ENCODE data around the gene FFAR3.

FFAR3 gene

DNA sequence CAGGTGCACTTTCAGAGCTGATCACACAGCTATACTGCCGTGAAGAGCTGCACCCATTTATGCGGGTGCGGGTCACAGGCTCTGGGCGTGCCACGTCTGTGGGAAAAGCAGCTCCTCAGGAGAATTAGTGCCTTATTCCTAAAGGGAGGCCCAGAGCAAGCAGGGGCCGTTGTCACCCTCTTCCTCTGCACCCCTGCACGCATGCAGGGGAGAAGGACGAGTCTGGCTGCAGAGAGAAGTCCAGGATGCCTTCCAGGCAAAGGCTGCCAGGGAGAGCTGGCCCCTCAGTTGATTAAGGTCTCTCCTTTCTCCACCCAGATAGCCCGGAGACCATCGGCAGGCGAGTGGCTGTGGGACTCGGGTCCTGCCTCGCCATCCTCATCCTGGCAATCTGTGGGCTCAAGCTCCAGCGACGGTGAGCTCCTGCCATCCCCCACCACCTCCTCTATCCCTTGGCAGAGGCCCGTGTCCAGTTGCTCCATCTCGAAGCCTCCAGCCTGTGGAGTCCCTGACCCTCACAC lies 13.7 kb upstream of the FFAR3 start:
- no peaks in the 10 kb centered on the region for H3K4me1 ChIP-seq (ENCODE audit: control insufficient read depth, insufficient read depth, low read length, unreplicated experiment)
- H3K4me3 ChIP-seq (ENCODE audit: low read depth, low read length), result no peak overlapping the region
- no peak overlapping the region for H2AFZ ChIP-seq (ENCODE audit: low read length, unreplicated experiment)
- no peaks in the 10 kb centered on the region for H3K27me3 ChIP-seq (ENCODE audit: insufficient read depth, low read length)
- H3K36me3 ChIP-seq (ENCODE audit: insufficient read depth, low read length), result no peaks in the 10 kb centered on the region
- H3K27ac ChIP-seq (ENCODE audit: low read depth, low read length), result no peak overlapping the region
- H3K79me2 ChIP-seq (ENCODE audit: control insufficient read depth, insufficient read depth, low read length, unreplicated experiment), result no peaks in the 10 kb centered on the region

GRCh38 chr19:35345671-35346111 lies 12.6 kb upstream of the FFAR3 start:
- Histone ChIP-seq H2AFZ (ENCODE audit: low read length, unreplicated experiment) (no peak overlapping the region), H3K4me1 (ENCODE audit: control insufficient read depth, insufficient read depth, low read length, unreplicated experiment) (no peaks in the 10 kb centered on the region), H3K27me3 (ENCODE audit: insufficient read depth, low read length) (no peaks in the 10 kb centered on the region), H3K4me3 (ENCODE audit: low read depth, low read length) (no peak overlapping the region), H3K27ac (ENCODE audit: low read depth, low read length) (no peak overlapping the region), H3K79me2 (ENCODE audit: control insufficient read depth, insufficient read depth, low read length, unreplicated experiment) (no peaks in the 10 kb centered on the region), H3K36me3 (ENCODE audit: insufficient read depth, low read length) (no peaks in the 10 kb centered on the region)

DNA sequence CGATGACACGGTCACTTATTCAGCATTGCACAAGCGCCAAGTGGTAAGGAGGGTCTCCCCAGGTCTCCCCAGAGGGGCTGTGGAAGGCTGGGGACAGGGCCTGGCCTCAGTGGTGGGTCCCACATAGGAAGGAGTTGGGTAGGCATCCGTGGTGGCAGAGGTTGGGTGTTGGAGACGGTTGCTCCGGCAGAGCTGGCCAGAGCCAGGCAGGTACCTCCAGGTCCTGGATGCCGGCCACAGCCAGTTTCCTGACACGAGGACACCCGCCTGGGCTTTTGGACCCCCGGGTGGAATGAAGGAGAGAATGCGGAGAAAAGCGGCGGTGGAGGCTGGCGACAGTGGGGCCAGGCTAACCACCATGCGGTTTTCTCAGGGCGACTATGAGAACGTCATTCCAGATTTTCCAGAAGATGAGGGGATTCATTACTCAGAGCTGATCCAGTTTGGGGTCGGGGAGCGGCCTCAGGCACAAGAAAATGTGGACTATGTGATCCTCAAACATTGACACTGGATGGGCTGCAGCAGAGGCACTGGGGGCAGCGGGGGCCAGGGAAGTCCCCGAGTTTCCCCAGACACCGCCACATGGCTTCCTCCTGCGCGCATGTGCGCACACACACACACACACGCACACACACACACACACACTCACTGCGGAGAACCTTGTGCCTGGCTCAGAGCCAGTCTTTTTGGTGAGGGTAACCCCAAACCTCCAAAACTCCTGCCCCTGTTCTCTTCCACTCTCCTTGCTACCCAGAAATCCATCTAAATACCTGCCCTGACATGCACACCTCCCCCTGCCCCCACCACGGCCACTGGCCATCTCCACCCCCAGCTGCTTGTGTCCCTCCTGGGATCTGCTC lies 11.8 kb upstream of the FFAR3 start:
- H3K36me3 ChIP-seq (ENCODE audit: insufficient read depth, low read length), result no peaks in the 10 kb centered on the region
- no peaks in the 10 kb centered on the region for H3K79me2 ChIP-seq (ENCODE audit: control insufficient read depth, insufficient read depth, low read length, unreplicated experiment)
- no peak overlapping the region for H3K4me3 ChIP-seq (ENCODE audit: low read depth, low read length)
- no peaks in the 10 kb centered on the region for H3K4me1 ChIP-seq (ENCODE audit: control insufficient read depth, insufficient read depth, low read length, unreplicated experiment)
- H2AFZ ChIP-seq (ENCODE audit: low read length, unreplicated experiment), result no peak overlapping the region
- H3K27me3 ChIP-seq (ENCODE audit: insufficient read depth, low read length), result no peaks in the 10 kb centered on the region
- no peak overlapping the region for H3K27ac ChIP-seq (ENCODE audit: low read depth, low read length)

- H2AFZ ChIP-seq (ENCODE audit: low read length, unreplicated experiment), result no peak within 1 kb of the TSS
Measured at GRCh38 chr19:35347171-35347929, 10.9 kb upstream of the FFAR3 start, which contains the start of gene FFAR1. Gene FFAR1 (plus strand): TSS chr19:35347902. CDS start chr19:35351552, 3,650 bp downstream.

DNA sequence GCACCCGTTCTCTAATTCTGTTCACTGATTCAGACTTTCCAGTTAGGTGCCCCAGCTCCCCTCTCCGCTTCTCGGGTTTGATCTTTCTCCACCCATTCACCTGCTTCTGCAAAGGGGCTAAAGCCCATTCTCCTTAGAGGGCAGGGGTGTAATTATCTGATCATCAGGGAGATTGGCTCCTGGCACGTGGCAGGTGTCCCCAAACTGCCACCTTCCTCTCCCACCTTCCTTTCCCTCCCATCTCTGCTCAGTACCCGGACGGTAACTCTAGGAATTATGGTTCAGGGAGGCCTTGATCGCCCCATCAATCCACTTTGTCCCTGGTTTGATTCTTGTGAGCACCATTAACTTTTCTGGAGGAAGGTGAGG lies 10.3 kb upstream of the FFAR3 start:
- Histone ChIP-seq H3K79me2 (ENCODE audit: control insufficient read depth, insufficient read depth, low read length, unreplicated experiment) (no peaks in the 10 kb centered on the region), H2AFZ (ENCODE audit: low read length, unreplicated experiment) (no peak overlapping the region), H3K4me1 (ENCODE audit: control insufficient read depth, insufficient read depth, low read length, unreplicated experiment) (no peaks in the 10 kb centered on the region), H3K27me3 (ENCODE audit: insufficient read depth, low read length) (no peaks in the 10 kb centered on the region), H3K27ac (ENCODE audit: low read depth, low read length) (no peak overlapping the region), H3K4me3 (ENCODE audit: low read depth, low read length) (no peak overlapping the region), H3K36me3 (ENCODE audit: insufficient read depth, low read length) (no peaks in the 10 kb centered on the region)

More at GRCh38 chr19:35347171-35347929, 10.9 kb upstream of the FFAR3 start, which contains the start of gene FFAR1:
- H3K36me3 ChIP-seq (ENCODE audit: insufficient read depth, low read length), result no peaks in the 10 kb centered on the region
- no peaks in the 10 kb centered on the region for H3K79me2 ChIP-seq (ENCODE audit: control insufficient read depth, insufficient read depth, low read length, unreplicated experiment)
- no peak within 1 kb of the TSS for H3K27ac ChIP-seq (ENCODE audit: low read depth, low read length)
- no peaks in the 10 kb centered on the region for H3K4me1 ChIP-seq (ENCODE audit: control insufficient read depth, insufficient read depth, low read length, unreplicated experiment)
- no peaks in the 10 kb centered on the region for H3K27me3 ChIP-seq (ENCODE audit: insufficient read depth, low read length)
- H3K4me3 ChIP-seq (ENCODE audit: low read depth, low read length), result no peak within 1 kb of the TSS

- no peak overlapping the region for H2AFZ ChIP-seq (ENCODE audit: low read length, unreplicated experiment)
- no peaks in the 10 kb centered on the region for H3K27me3 ChIP-seq (ENCODE audit: insufficient read depth, low read length)
- no peaks in the 10 kb centered on the region for H3K36me3 ChIP-seq (ENCODE audit: insufficient read depth, low read length)
- no peaks in the 10 kb centered on the region for H3K4me1 ChIP-seq (ENCODE audit: control insufficient read depth, insufficient read depth, low read length, unreplicated experiment)
- H3K79me2 ChIP-seq (ENCODE audit: control insufficient read depth, insufficient read depth, low read length, unreplicated experiment), result no peaks in the 10 kb centered on the region
- H3K4me3 ChIP-seq (ENCODE audit: low read depth, low read length), result no peak overlapping the region
- H3K27ac ChIP-seq (ENCODE audit: low read depth, low read length), result no peak overlapping the region
Measured at GRCh38 chr19:35348911-35349611, 9.2 kb upstream of the FFAR3 start.

GRCh38 chr19:35349614-35350521 lies 8.4 kb upstream of the FFAR3 start:
- no peaks in the 10 kb centered on the region for H3K27me3 ChIP-seq (ENCODE audit: insufficient read depth, low read length)
- H3K4me3 ChIP-seq (ENCODE audit: low read depth, low read length), result no peak overlapping the region
- no peaks in the 10 kb centered on the region for H3K36me3 ChIP-seq (ENCODE audit: insufficient read depth, low read length)
- H3K4me1 ChIP-seq (ENCODE audit: control insufficient read depth, insufficient read depth, low read length, unreplicated experiment), result no peaks in the 10 kb centered on the region
- no peak overlapping the region for H3K27ac ChIP-seq (ENCODE audit: low read depth, low read length)
- H2AFZ ChIP-seq (ENCODE audit: low read length, unreplicated experiment), result no peak overlapping the region
- no peaks in the 10 kb centered on the region for H3K79me2 ChIP-seq (ENCODE audit: control insufficient read depth, insufficient read depth, low read length, unreplicated experiment)

- Histone ChIP-seq H2AFZ (ENCODE audit: low read length, unreplicated experiment) (no peak overlapping the region), H3K36me3 (ENCODE audit: insufficient read depth, low read length) (no peaks in the 10 kb centered on the region), H3K27me3 (ENCODE audit: insufficient read depth, low read length) (no peaks in the 10 kb centered on the region), H3K4me3 (ENCODE audit: low read depth, low read length) (no peak overlapping the region), H3K79me2 (ENCODE audit: control insufficient read depth, insufficient read depth, low read length, unreplicated experiment) (no peaks in the 10 kb centered on the region), H3K4me1 (ENCODE audit: control insufficient read depth, insufficient read depth, low read length, unreplicated experiment) (no peaks in the 10 kb centered on the region), H3K27ac (ENCODE audit: low read depth, low read length) (no peak overlapping the region)
Measured at GRCh38 chr19:35350591-35350990, 7.7 kb upstream of the FFAR3 start.

DNA sequence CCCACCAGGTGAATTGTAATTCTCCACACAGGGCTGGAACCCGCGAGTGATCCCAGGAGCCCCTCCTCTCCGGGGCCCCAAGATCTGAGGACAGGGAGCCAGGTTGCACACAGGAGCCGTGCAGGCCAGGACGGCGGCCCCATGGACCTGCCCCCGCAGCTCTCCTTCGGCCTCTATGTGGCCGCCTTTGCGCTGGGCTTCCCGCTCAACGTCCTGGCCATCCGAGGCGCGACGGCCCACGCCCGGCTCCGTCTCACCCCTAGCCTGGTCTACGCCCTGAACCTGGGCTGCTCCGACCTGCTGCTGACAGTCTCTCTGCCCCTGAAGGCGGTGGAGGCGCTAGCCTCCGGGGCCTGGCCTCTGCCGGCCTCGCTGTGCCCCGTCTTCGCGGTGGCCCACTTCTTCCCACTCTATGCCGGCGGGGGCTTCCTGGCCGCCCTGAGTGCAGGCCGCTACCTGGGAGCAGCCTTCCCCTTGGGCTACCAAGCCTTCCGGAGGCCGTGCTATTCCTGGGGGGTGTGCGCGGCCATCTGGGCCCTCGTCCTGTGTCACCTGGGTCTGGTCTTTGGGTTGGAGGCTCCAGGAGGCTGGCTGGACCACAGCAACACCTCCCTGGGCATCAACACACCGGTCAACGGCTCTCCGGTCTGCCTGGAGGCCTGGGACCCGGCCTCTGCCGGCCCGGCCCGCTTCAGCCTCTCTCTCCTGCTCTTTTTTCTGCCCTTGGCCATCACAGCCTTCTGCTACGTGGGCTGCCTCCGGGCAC lies 6.7 kb upstream of the FFAR3 start:
- Histone ChIP-seq H3K79me2 (ENCODE audit: control insufficient read depth, insufficient read depth, low read length, unreplicated experiment) (no peaks in the 10 kb centered on the region), H3K4me3 (ENCODE audit: low read depth, low read length) (no peak overlapping the region), H3K36me3 (ENCODE audit: insufficient read depth, low read length) (no peaks in the 10 kb centered on the region), H2AFZ (ENCODE audit: low read length, unreplicated experiment) (no peak overlapping the region), H3K27ac (ENCODE audit: low read depth, low read length) (no peak overlapping the region), H3K27me3 (ENCODE audit: insufficient read depth, low read length) (no peaks in the 10 kb centered on the region), H3K4me1 (ENCODE audit: control insufficient read depth, insufficient read depth, low read length, unreplicated experiment) (no peaks in the 10 kb centered on the region)

All from ACC112 (cell line).